Transverse colon (tissue), 4 donors: ENCODE data around the gene MVP. TPM values are rescaled to one million over a fixed set of nuclear protein-coding genes. Genes with fewer than 3 reads are reported as not detected.

ENCODE experiments used
- DNase-seq: peaks from one replicate; pipeline ENCODE4 v3.0.0-alpha.2; 2019
- H3K27ac ChIP-seq, 4 donors: fragments of 200-600 bp; sonication (generic); 2 replicates each; pipeline ENCODE4 v1.5.1; 2016 to 2018; ENCODE audit warnings: inconsistent platforms in 4 of 4
- H3K27me3 ChIP-seq: fragments of 200-600 bp; sonication (generic); 2 replicates; pipeline ENCODE4 v1.5.1; 2017; ENCODE audit warnings: inconsistent platforms
- H3K36me3 ChIP-seq, 4 donors: fragments of 200-600 bp; sonication (generic); 2 replicates each; pipeline ENCODE4 v1.5.1; 2017 to 2019; ENCODE audit warnings: inconsistent platforms in 4 of 4
- H3K4me1 ChIP-seq, 4 donors: fragments of 200-600 bp; sonication (generic); 2 replicates each; pipeline ENCODE4 v1.5.1; 2017 to 2020; ENCODE audit warnings: inconsistent platforms in 4 of 4
- H3K4me3 ChIP-seq, 4 donors: fragments of 200-600 bp; sonication (generic); 1 replicate in 1 of 4; 2 replicates in 3 of 4; pipeline versions ENCODE4 v1.5.1 to v1.6.1; 2017 to 2019; ENCODE audit warnings: inconsistent platforms in 4 of 4
- H3K9me3 ChIP-seq, 2 donors: fragments of 200-600 bp; sonication (generic); 2 replicates each; pipeline ENCODE4 v1.5.1; 2017 to 2019; ENCODE audit warnings: inconsistent platforms in 2 of 2
- CTCF ChIP-seq, 5 experiments: fragments of 200-600 bp in 3 of 5; fragments of 450-650 bp in 2 of 5; sonication (generic) in 3 of 5; IDR thresholded peaks; 1 replicate in 2 of 5; 2 replicates in 3 of 5; pipeline ENCODE4 v1.5.1; 2016 to 2017; ENCODE audit warnings: antibody characterized with exemption in 5 of 5, inconsistent platforms in 3 of 5, mild to moderate bottlenecking in 2 of 5, moderate library complexity in 1 of 5
- EP300 ChIP-seq: sonication (generic); formaldehyde crosslinking; IDR thresholded peaks from one replicate; pipeline ENCODE4 v1.6.1; 2017; ENCODE audit warnings: antibody characterized with exemption, low read depth
- POLR2A ChIP-seq: fragments of 450-650 bp; IDR thresholded peaks from one replicate; pipeline ENCODE4 v1.6.1; 2016; ENCODE audit warnings: antibody characterized with exemption, mild to moderate bottlenecking, moderate library complexity
- POLR2AphosphoS5 ChIP-seq, 3 donors: sonication (generic); formaldehyde crosslinking; IDR thresholded peaks; one replicate each; pipeline ENCODE4 v1.6.1; 2016; ENCODE audit warnings: antibody characterized with exemption in 3 of 3
- WGBS, 2 donors: methylation state at CpG; one replicate each; pipeline ENCODE4 v1.1.5; 2018; ENCODE audit warnings: low coverage in 1 of 2; 5-methylcytosine and 5-hydroxymethylcytosine counted together
- in situ Hi-C, 4 donors: fragments of 200-750 bp; cut with MboI; loops; one replicate each; pipeline versions ENCODE4 v1.15.0 to v1.15.1; 2017; ENCODE audit warnings: low sequenced_read_pairs in 3 of 4, low pct_ligation_motif_present in 1 of 4, low pct_unique_long_range_greater_than_20kb in 1 of 4
- intact Hi-C: fragments of 100-400 bp; cut with DNase I; formaldehyde crosslinking; loops from one replicate; pipeline ENCODE4 v1.15.1; 2023; ENCODE audit warnings: low total_unique reads
- total RNA-seq, 4 donors: library from RNA; depleted of rRNA; stranded (reverse); fragments of >200 nt; gene quantifications; one replicate each; pipeline ENCODE4 v1.1.0, GENCODE V29; 2016

Gene MVP
- total RNA-seq, 4 donors from 2014 or later: 483 to 654 (median 553) TPM

GRCh38 chr16:29789775-29790182 is 30.5 kb upstream of the MVP start:
- H3K4me3 ChIP-seq: peak overlapping the region; percentile 33 to 92 (median 54)
- in situ Hi-C loops (no loop called here), intact Hi-C loops (loop anchor here (1.0 kb wide), 1 partner anchor 27 kb away; the partner anchor contains the start of gene PAGR1)
- H3K4me1 ChIP-seq: peaks cover 11 to 29% (median 21%) of the 10 kb centered on the region in 4 donors
- no peaks in the 10 kb centered on the region for H3K27me3 ChIP-seq
- H3K9me3 ChIP-seq: no peaks in the 10 kb centered on the region
- H3K36me3 ChIP-seq: no peaks in the 10 kb centered on the region
- TF ChIP-seq EP300 (no peak), CTCF (IDR thresholded peaks at IDR 0.05) (no peak), POLR2AphosphoS5 (IDR thresholded peaks at IDR 0.05) (no peak), POLR2A (no peak)
- WGBS, 2 donors: 71 to 98% methylated on average over 11 to 20 of the region's 20 CpGs
- H3K27ac ChIP-seq: peak overlapping the region; percentile 90 to 95 (median 92)
- peak; percentile 15 for DNase-seq

GRCh38 chr16:29790183-29790948 is 29.9 kb upstream of the MVP start, which contains the start of gene KIF22:
Gene KIF22 (plus strand): TSS chr16:29790751. CDS start chr16:29790760, 9 bp downstream.
- no peaks in the 10 kb centered on the region for H3K9me3 ChIP-seq
- no peaks in the 10 kb centered on the region for H3K27me3 ChIP-seq
- TF ChIP-seq POLR2AphosphoS5 (IDR thresholded peaks at IDR 0.05) (peak; percentile 73 to 76 (median 75)), CTCF (IDR thresholded peaks at IDR 0.05) (peak; percentile 67 to 94 (median 78)), POLR2A (peak; percentile 77), EP300 (no peak)
- H3K27ac ChIP-seq: peak within 1 kb of the TSS; percentile 90 to 95 (median 92)
- WGBS, 2 donors: 0% methylated on average over 56 of the region's 67 CpGs; no CpG with 5 or more reads in 1 of the 2 donors
- in situ Hi-C loops: no loop called here
- DNase-seq: peak; percentile 100
- H3K36me3 ChIP-seq: no peaks in the 10 kb centered on the region
- intact Hi-C loops: loop anchor here (1.0 kb wide), 1 partner anchor 26 kb away; the partner anchor contains the start of gene PAGR1
- peaks cover 11 to 27% (median 20%) of the 10 kb centered on the region in 4 donors for H3K4me1 ChIP-seq
- H3K4me3 ChIP-seq: peak within 1 kb of the TSS; percentile 67 to 92 (median 80)

GRCh38 chr16:29790949-29791844 is 29.1 kb upstream of the MVP start:
- in situ Hi-C loops: no loop called here
- no peaks in the 10 kb centered on the region for H3K36me3 ChIP-seq
- intact Hi-C loops: loop anchor here (1.0 kb wide), 1 partner anchor 25 kb away; the partner anchor contains the start of gene PAGR1
- peak overlapping the region; percentile 67 to 92 (median 80) for H3K4me3 ChIP-seq
- peak; percentile 27 for DNase-seq
- H3K27ac ChIP-seq: peak overlapping the region; percentile 79 to 95 (median 92)
- no peaks in the 10 kb centered on the region for H3K27me3 ChIP-seq
- 0 to 1% methylated on average over 11 to 31 of the region's 31 CpGs for WGBS, 2 donors
- H3K4me1 ChIP-seq: peaks cover 11 to 27% (median 19%) of the 10 kb centered on the region in 4 donors
- TF ChIP-seq CTCF (IDR thresholded peaks at IDR 0.05): no peak
- TF ChIP-seq EP300: no peak
- no peak for TF ChIP-seq POLR2AphosphoS5 (IDR thresholded peaks at IDR 0.05)
- H3K9me3 ChIP-seq: no peaks in the 10 kb centered on the region
